Stimulated activated CD8-positive, alpha-beta memory T cell treated with anti-CD3 and anti-CD28 coated beads, Interleukin-4, amount 100 ng/mL, for 48 hours (primary cell): Measurements from ENCODE around the gene CHST9.

ENCODE experiments used
- DNase-seq: peaks from one replicate; pipeline ENCODE4 v3.0.0-alpha.2; 2020

CHST9 gene

DNA sequence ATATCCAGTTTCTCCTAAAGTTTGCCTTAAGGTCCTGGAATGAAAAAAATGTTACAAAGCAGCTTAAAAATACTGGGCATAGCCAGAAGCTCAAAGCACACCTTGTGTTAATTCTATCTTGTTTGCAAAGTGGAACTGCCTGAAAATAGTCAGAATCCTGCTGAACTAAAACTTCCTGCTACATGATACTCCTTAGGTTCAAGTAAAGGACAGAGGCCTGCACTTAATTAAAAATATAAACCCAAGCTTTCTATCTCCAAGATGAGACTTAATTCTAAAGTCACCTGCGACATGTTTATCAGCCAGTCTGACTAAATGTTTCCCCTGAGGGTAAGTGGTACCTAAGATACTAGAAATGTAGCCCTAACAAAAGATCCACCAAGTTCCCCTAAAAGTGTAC is 103.4 kb downstream of the CHST9 start:
- no peak for DNase-seq

DNA sequence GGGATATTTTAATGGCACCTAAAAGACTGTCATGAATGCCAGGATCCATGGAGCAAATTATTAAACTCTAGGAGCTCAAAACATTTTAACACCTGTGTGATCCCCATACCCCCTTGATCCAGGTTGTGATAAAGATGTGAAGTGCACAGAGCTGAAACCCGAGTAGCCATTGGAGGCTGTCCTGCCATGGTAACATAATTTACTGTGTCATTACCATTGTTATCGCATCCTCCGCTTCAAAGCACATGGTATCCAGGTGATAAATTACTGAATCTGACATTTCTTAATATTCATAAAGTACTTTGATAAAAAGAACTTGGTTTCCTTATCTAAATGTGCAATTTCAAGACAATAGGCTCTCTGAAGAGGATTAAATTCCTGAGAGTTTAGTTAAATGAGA is 109.3 kb downstream of the CHST9 start:
- no peak for DNase-seq

DNA sequence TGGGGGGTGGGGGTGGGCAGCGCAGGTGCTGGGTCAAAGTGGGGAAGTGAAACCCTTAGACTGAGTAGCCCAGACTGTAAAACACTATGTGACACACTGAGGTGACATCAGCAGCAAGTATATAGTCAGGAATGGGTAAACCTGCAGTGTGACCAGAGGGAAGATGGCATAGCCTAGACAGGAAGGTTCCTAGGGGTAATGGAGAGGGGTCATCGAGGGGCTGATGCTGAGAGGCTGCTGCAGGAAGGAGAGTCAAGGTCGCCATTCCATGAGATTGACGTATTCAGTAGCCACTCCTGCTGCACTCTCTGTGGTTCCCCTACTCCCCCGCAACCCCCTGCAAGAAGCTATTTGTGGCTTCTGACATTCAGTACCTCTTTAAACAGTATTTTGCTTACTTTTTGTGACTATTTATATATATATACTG is 111.7 kb downstream of the CHST9 start:
- no peak for DNase-seq

DNA sequence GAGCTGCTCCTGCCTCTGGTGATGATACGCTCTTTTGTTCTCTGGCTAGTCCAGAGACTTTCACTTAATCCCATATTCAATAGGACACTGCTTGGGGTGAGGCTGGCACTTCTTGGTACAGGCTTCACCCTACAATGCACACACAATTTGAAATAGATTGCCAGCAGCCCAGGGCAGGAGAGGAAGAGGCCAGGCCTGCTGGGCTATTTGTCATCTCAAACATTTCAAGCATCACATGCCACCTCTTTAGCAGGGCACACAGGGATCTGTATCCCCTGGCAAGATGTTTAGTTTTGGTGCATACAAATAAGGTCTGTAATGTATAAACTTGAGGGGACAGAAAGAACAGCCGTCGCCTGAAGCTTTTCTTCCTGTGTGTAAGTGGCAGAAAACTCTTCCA is 120.4 kb downstream of the CHST9 start:
- no peak for DNase-seq

DNA sequence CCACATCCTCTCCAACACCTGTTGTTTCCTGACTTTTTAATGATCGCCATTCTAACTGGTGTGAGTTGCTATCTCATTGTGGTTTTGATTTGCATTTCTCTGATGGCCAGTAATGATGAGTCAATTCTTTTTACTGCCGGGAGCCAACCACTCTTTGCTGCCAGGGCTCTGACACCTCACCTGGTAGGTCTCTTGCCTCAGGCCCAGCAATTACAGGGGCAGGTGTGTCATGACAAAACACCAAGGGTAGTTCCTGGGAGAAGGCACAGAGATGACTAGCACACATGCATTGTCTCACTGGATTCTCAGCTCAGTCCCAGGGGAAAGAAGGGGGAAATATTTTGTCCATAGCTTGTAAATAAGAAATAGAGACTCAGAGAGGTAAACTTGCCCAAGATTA is 122.3 kb downstream of the CHST9 start:
- no peak for DNase-seq

DNA sequence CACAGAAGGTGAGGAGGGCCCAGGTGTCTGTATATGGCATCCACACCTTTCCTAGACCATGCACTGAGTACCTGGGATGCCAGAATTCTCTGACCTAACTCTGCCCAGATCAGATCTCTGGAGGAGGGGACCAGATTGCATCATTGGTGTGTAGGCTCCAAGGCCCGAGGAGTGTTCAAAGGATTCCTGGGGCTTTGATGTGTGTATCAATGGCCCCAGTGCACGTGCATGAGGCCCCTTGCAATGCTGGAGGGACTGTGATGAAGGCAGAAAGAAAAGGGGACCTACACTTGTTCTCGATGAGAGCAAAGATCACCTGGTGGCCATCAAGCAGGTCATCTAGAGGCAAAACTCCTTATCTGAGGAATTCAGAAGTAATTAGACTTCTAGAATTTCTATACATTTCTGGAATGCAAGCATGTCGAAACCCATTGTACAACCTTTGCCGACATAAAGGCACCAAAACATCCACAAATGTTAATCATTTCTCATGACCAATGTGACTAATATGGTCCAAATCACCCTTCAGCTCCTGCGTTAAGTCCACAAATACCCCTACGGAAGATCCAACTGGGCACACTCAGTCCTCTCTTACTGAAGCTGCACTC is 123.5 kb downstream of the CHST9 start:
- no peak for DNase-seq

DNA sequence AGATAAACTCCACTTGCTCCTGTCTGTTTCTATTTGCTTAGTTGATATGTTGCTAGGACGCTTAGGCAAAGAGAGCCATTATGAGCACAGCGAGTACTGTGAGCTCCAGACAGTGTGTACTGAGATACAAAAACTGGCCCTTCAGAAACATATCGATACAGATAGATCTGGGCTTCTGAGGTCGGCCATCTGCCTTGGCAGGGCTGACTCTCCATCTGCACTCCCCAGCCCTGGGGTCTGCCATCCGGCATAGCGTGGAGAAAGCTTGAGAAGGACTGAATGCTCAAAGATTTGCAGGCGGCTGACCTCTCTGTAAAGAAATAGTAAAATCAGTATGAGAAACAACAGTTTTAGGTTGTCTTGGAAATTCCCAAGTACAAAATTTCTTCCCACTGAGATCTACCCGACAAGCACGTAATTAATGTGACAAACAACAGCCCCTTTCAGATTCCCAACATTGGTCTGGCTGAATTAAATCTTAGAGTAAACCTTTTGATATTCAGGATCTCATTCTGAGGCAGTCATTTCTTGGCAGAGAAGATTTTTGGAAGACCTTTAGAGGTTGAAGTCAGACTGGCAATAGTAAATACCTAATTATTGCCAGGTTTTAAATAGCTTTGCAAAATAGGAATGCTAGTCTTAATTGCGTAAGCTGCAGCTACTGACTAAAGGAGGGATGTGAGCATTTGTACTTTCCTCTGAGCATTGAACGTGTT is 127.4 kb downstream of the CHST9 start:
- DNase-seq = no peak

DNA sequence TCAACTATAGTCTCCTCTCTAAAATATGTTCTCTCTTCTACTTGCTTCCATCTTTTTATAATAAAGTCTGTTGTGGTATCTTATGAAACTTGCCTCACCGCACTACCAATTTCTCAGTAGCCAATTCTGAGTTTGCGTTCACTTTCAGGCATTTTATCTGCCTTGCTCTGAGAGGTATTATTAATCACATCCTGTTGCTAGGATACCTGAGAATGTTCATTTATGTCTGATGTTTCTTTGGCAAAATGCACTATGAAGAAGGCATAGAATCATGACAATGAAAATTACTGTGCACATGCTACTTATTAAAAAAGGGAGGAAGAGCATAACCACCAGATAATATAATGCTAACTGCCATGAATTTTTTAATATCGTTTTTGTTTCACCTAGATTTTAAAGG is 130.2 kb downstream of the CHST9 start:
- no peak for DNase-seq

DNA sequence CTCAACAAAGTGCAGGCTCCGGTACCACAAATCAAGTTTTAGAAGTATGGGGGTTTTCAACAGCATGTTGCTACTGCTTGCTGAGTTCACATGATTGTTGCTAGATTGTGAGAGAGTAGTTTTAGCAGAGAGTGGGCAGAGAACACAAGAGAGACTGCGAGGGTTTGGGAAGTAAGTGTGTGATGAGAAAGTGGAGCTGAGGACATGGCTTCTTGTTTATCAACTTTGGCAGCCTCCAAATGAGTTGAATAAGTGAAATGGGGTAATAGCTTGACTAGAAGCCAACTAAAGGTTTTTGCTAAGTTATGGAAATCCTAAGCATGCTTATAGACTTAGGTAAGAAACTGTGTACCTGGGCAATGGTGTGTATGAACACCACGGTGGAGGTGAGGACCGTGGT is 135.1 kb downstream of the CHST9 start:
- DNase-seq = no peak

DNA sequence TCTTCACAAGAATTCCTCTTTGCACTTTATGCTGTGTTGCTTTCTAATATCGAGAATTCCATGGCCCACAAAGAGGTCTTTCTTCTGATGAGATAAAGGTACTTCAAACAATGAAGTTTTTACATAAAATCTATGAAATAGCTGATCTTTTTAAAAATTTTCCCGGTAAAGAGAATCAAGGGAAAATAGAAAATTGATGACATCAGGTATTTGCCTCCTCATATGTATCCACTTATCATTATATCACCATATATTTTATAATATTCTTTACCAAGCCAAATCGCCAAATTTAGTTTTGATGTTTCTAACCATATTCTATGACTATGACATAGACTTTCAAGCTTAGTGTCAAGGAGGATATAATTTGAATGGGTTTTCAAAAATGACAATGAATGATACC is 139.8 kb downstream of the CHST9 start:
- DNase-seq = no peak

DNA sequence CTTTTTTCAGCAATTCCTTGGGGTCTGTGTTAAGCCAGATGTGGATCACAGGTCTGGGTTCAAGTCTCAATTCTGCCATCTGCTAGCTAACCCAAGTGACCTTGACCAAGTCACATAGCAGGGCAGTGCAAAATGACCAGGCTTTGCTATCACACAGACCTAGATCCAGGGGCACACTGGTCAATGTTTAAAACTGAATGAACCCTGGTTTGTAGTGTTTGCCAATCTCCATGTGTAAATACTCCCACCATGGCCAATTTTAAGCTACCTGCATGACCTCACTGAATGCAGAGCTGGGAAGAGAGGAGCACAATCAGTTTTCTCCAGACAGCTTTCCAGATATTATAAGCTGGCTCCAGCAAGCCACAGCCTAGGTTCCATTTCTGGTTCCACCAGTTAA is 142.9 kb downstream of the CHST9 start:
- no peak for DNase-seq

DNA sequence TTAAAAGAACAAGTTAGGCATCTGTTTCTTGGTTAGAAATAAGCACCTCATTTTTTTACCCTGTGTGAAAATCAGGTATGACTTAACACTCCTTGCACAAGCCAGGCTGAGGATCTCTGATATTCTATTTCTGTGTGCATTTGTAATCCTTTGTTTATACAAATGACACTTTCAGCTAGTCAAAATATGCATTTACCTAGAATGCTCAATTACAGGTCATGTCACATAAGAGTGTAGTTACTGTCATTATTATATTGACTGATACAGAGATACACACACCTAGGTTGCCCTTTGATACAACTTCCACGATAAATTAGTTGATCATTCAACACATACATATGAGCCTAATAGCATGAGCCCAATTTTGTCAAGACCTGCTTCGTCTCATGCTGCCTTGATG is 144.3 kb downstream of the CHST9 start:
- DNase-seq = no peak

DNA sequence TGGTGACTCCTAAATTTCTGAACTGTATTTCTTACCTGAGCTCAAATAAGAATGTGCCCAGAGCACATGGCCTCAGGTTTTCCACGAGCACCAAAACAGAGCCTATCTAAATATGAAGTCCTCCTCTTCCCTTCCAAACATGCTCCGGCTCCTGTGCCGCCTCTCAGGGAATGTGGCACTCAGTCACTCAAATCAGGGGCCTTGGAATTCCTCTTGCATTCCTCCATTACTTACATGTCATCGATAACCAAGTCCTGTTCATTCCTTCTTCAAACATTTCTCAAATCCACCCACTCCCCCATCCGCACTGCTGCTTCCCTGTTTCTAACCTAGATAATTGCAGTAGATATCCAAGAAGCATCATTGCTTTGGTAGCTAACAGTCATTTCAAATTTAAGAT is 151.4 kb downstream of the CHST9 start:
- DNase-seq = no peak

DNA sequence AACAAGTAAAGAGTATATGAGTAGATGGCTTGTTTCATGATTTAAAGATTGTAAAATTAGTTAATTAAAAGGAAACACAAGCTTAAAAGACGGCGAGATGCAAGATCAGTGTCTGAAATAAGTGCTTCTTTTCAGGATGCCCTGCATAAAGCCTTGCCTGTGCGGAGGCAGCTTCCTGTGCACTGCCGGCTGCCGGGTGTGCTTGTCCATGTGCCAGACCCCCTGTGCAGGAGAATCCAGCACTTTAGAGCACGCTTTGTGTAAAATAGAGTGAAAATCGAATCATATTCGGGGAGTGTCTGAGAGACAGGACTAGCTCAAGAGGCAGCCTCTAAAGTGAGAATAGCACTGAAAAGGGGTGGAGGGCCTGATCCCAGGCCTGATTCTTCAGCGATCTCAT is 154.7 kb downstream of the CHST9 start:
- DNase-seq = no peak

DNA sequence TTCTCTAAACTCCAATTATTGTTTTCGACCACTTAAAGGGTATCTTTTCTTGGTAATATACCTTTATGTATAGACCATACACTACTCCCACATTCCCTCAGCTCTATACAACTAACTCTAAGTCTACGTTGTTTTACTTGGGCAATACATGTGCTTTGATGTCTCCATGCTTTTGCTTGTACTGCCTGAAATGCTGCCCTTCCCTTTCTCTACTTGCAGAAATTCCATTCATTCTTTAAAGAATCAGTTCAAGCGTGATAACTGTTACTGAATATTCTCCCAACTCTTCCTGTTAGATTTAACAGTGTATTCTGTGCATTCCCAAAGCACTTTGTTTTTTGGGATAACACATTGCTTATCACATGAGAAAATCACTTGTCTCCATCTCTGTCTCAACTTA is 162.6 kb downstream of the CHST9 start:
- DNase-seq = no peak

DNA sequence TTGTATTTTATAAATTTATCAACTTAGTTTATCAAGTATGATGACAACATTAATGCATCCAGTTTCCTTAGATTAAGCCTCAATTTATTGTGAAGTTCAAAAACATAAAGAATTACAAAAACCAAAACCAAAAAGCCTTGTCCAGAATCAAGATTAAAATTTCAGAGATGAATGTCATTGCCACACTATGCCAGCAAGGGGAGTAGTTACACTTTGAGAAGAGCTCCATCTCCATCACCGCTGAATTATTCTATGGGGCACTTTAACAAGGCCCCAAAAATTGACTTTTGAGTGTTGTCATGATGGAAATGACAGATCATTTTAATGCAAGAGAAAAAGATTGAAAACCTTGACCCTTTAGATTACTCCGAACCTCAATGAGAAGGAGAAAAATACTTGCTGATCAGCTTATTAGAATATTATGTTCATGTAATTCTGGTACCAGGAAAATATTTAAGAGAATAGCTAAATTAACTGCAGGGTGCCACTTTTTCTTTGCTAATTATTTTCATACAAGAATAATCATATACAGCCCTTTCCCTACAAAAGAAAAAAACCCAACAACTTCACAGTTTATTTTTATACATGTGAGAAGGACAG is 167.1 kb downstream of the CHST9 start:
- no peak for DNase-seq

DNA sequence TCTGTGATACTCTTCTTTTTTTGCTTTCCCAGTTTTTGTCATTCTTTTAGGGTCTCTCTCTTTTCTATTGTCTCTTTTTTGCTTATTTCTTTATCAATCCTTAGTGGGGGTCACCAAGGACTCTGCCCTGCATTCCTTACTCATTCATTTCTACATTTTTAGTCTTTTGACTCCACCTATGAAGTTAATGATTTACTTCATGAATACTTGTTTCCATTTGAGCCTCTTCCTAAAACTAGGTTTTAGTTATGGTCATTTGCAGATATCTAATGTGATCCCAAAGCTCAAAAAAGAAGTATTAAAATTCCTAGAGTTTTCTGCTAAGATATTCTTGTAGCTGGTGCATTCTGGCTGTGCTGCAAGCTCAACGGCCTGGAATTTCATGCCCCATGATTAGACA is 170.3 kb downstream of the CHST9 start:
- no peak for DNase-seq

DNA sequence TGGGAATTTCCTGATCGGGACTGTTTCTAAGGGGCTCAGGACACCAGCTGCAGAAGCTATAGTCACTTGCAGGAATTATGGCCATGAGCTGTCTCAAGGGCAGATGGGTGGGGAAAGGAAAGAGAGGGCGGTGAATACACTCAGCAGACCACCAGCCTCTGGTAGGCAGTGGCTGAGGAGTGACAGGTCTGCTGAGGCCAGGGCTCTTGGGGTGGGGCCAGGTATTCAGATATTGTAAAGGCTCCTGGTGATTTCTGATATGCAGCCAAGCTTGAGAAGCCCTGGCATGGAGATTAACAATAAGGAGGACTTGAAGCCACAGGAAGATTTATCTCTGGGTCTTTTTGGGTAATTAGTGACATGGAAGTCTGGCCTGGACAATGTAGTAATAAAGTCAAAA is 174.3 kb downstream of the CHST9 start:
- no peak for DNase-seq

DNA sequence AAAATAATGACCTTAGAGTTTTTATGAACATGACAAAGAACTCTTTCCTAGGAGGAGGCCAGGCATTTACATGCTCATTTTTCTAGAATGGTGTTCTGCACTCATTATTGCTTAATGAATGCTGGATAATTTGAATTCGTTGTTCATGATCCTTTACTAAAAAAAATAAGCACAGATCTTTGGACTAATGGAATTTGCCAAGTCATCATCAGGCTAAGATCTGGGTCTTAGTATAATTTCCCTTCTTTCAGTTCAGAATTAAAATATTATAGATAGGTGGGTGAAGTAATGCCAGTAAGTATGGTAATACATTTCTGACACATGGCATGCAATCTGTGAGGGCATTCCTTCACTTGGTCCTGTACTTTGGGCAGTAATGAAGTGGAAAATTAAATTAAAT is 175.8 kb downstream of the CHST9 start:
- DNase-seq = no peak

DNA sequence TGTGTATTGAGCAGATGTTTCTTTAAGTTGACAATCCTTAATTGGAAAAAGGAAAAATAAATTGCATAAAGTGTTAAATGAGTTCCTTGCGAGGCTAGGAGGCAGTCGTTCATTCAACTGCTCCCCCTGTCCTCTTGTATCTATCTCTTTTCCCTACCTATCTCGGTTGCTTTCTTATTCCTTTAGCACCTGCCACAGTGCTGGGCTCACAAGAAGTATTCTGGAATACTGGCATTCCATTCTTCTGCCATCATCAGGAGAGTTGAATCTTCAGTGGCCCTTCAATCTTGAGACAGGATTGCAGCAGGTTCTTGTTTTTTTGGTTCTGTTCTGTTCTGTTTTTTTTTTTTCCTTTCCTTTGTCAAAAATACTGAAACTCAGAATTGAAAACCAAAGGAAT is 176.5 kb downstream of the CHST9 start:
- DNase-seq = no peak

DNA sequence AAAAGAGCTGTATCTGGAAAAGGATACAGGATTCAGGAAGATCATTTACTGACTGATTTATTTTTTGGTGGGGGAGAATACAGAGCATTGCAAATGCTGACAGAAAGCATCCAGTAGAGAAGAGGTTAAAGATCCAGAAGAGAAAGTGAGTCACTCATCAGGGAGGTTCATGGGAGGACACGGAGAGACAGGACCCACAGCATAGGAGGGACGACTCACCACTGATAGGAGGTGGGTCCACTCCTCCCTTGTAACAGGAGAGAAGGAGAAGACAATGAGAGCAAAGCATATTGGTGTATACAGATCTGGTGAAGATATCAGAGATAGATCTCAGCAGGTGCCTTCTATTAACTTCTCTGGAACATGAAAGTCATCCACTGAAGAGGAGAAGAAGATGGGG is 177.2 kb downstream of the CHST9 start:
- no peak for DNase-seq

DNA sequence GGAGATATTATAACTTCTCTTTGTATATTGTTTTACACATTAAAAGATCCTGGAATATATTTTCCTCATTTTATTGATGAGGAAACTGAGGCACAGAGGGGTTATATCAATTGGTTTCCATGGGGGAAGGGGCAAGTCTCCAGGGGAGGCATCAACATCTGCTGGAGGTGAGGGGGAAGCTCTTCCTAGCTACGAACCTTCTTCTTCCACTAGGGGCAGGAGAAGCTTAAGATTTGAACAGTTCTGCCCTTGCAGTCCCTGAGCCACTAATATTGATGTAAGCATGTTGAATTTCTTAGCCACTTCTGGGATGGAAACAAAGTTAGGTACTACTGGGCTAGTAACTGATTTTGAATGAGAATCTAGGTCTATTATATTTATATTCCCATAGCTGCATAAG is 179.5 kb downstream of the CHST9 start:
- no peak for DNase-seq

DNA sequence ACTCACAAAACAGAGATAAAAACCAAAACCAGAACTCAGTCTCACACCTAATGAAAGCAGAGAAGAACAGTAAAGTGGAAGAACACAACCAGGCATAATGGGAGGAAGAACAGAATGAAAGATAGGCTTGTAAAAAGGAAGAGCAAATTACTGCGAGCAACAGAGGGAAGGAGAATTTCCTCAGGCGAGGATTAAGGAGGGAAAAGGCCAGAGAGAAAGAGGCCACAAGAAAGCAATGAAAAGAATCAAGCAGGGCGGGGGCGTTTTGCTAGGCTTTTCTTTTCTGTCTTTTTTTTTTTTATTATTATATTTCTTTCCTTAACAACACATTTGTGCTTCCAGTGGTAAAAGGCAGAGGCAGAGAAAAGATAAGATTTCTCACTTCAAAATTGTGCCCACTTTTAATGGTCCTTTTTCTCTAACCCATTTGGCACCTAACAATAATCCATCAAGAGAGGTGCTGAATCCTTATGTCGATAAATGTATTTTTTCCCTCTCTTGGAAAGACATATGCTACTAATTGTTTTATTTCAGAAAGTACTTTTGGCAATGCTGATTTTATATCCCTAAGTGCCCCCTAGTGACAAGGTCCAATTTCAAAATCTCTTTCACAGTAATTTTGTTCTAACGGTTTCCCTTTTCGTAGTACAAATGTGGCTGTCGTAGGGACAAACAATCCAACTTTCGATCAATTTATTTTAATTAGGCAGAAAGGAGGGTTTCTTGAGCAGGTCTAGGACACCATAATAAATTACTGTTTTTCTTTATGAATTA is 180.9 kb downstream of the CHST9 start:
- DNase-seq = no peak

DNA sequence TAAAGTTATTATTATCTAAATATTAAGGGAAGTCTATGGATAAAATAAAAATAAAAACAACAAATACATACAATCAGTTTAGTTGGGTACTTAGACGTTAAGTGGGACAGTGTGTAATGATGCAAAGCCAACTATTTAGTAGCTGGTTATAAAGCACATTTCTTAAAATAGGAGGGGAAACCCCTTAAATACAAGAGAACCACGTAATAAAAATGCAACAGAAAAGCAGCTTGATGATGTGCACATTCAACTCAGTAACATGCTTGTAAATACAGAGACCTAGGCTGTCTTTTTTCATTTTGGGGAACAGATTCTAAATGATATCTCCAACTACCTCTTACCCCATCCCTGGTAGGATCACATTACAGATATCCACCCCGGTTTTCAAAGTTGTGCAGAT is 185.3 kb downstream of the CHST9 start:
- no peak for DNase-seq
